Peyer's patch (tissue), 4 donors: ENCODE measurements around the gene KYNU. TPM values are rescaled to one million over a fixed set of nuclear protein-coding genes. Genes with fewer than 3 reads are reported as not detected.
"Not testable (repeated sequence)": the region's sequence is repeated elsewhere in the genome, so short reads cannot be mapped to it uniquely, and the experiment has no call there.

Source experiments
- DNase-seq, 3 donors: peaks; one replicate each; pipeline ENCODE4 v3.0.0-alpha.2; 2017 to 2019
- H3K27ac ChIP-seq, 4 donors: fragments of 200-600 bp; sonication (generic); one replicate each; pipeline ENCODE4 v1.5.1; 2016 to 2019
- H3K27me3 ChIP-seq, 2 donors: fragments of 200-600 bp; sonication (generic); one replicate each; pipeline ENCODE4 v1.5.1; 2019
- H3K36me3 ChIP-seq, 3 donors: fragments of 200-600 bp; sonication (generic); one replicate each; pipeline ENCODE4 v1.5.1; 2016 to 2019
- H3K4me1 ChIP-seq, 4 donors: fragments of 200-600 bp; sonication (generic); one replicate each; pipeline ENCODE4 v1.5.1; 2016 to 2019
- H3K4me3 ChIP-seq, 4 donors: fragments of 200-600 bp; sonication (generic); 1 replicate in 3 of 4; 2 replicates in 1 of 4; pipeline ENCODE4 v1.5.1; 2016 to 2019; ENCODE audit warnings: mild to moderate bottlenecking in 1 of 4
- H3K9me3 ChIP-seq, 4 donors: fragments of 200-600 bp; sonication (generic); one replicate each; pipeline ENCODE4 v1.5.1; 2016 to 2019; ENCODE audit warnings: mild to moderate bottlenecking in 1 of 4
- CTCF ChIP-seq, 6 experiments: fragments of 450-650 bp in 4 of 6; fragments of 200-600 bp in 2 of 6; sonication (generic) in 1 of 6; IDR thresholded peaks; one replicate each; pipeline ENCODE4 v1.5.1; 2017 to 2019; ENCODE audit warnings: antibody characterized with exemption in 6 of 6, mild to moderate bottlenecking in 3 of 6, moderate library complexity in 1 of 6
- POLR2A ChIP-seq, 2 donors: fragments of 450-650 bp; IDR thresholded peaks; one replicate each; pipeline ENCODE4 v1.5.1; 2017; ENCODE audit warnings: antibody characterized with exemption in 2 of 2, mild to moderate bottlenecking in 2 of 2, moderate library complexity in 2 of 2
- total RNA-seq, 4 donors: library from RNA; depleted of rRNA; stranded (reverse); fragments of >200 nt; gene quantifications; one replicate each; pipeline ENCODE4 v1.1.0, GENCODE V29; 2016

KYNU gene
- total RNA-seq, 4 donors from 2014 or later: 0.53 to 25.6 (median 2.5) TPM

DNA sequence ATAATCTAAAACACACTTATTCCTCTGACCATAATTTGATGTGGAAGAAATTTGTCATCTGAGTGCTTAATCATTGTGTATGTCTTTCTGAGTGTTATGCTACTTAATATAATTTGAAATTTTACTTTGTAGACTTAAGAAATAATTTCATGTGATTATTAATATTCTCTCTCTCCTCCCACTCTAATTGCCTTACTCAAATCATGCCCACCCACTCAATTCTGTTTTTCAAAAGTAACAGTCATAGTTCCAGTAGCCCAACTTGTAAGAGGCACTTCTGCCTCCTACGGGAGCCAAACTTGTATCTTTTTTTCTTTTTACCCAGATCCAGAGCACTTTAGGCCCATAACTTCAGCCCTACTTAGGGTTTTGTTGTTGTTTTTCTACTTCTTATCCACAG is 18.5 kb upstream of the KYNU start:
- Histone ChIP-seq H3K9me3 (no peaks in the 10 kb centered on the region), H3K27ac (no peak overlapping the region), H3K4me3 (no peak overlapping the region), H3K4me1 (no peaks in the 10 kb centered on the region), H3K36me3 (no peaks in the 10 kb centered on the region), H3K27me3 (no peaks in the 10 kb centered on the region)
- TF ChIP-seq POLR2A (IDR thresholded peaks at IDR 0.05): no peak
- DNase-seq: no peak

DNA sequence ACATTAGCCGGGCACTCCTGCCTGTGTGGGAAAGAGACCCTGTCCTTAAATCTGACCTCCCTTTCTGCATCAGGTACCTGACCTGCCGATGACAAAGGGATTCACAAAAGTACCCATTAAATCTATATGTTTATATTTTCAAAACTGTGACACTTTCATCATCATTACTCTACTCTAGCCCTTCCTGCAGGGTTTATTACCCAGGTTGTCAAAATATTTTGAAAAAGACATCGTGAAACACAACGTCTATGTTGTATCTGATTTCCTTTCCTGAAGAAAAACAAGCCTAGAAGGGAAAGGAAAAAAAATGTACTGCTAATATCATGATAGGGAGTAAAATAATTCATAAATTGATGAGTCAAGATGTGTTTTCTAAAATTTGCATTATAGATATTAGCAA is 15.2 kb upstream of the KYNU start:
- Histone ChIP-seq H3K27ac (no peak overlapping the region), H3K4me3 (no peak overlapping the region), H3K27me3 (no peaks in the 10 kb centered on the region), H3K9me3 (no peaks in the 10 kb centered on the region), H3K4me1 (no peaks in the 10 kb centered on the region), H3K36me3 (no peaks in the 10 kb centered on the region)
- no peak for TF ChIP-seq POLR2A (IDR thresholded peaks at IDR 0.05)
- TF ChIP-seq CTCF (IDR thresholded peaks at IDR 0.05): no peak
- DNase-seq: no peak

DNA sequence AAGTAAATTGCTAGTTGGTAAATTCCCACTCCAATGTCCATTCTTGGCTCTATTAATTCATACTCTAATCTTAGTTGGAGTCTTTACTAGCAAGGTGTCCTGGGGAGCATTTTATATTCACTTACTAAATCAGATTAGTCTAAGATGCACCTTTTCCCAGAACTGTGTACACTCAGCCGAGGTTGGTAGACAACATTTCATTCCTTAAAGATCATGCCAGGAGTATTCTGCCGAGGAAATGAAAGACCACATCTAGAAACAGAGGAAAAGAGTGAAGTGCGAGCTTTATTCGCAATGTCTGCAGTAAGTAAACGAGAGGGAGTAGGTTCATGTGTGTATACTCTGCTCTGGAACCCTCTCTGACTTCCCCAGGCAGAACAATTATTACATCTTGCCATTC is 14.6 kb upstream of the KYNU start:
- DNase-seq: no peak

DNA sequence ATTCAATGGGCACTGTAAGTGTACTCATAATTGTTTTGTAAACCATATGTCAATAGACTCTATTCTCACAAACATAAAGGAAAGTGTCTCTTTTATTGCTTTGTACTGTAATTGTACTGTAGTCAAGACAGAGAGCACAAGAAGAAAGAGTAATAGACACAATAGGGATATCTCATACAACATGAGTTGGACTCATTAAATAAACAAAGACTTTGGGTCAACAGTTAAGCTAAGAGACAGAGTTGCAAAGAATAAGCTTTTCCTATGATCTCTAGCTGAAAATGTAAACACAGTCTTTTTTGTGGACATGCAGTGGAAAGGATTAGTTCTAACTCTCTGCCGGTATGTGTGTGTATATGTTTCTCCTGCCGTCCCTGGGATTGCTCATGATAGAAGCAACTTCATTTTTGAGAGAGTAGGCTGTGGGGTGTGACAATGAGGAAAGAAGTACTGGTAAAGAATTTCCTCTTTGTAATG is 13.9 kb upstream of the KYNU start:
- Histone ChIP-seq H3K9me3 (no peaks in the 10 kb centered on the region), H3K27ac (no peak overlapping the region), H3K27me3 (no peaks in the 10 kb centered on the region), H3K36me3 (no peaks in the 10 kb centered on the region), H3K4me1 (peaks cover 0 to 4% (median 0%) of the 10 kb centered on the region in 4 donors), H3K4me3 (no peak overlapping the region)
- TF ChIP-seq POLR2A (IDR thresholded peaks at IDR 0.05): no peak
- no peak for TF ChIP-seq CTCF (IDR thresholded peaks at IDR 0.05)
- no peak for DNase-seq

More for the DNA sequence above, 14.6 kb upstream of the KYNU start:
- Histone ChIP-seq H3K4me3 (no peak overlapping the region), H3K27ac (no peak overlapping the region), H3K9me3 (no peaks in the 10 kb centered on the region), H3K27me3 (no peaks in the 10 kb centered on the region), H3K4me1 (no peaks in the 10 kb centered on the region), H3K36me3 (no peaks in the 10 kb centered on the region)
- TF ChIP-seq POLR2A (IDR thresholded peaks at IDR 0.05): no peak
- no peak for TF ChIP-seq CTCF (IDR thresholded peaks at IDR 0.05)

DNA sequence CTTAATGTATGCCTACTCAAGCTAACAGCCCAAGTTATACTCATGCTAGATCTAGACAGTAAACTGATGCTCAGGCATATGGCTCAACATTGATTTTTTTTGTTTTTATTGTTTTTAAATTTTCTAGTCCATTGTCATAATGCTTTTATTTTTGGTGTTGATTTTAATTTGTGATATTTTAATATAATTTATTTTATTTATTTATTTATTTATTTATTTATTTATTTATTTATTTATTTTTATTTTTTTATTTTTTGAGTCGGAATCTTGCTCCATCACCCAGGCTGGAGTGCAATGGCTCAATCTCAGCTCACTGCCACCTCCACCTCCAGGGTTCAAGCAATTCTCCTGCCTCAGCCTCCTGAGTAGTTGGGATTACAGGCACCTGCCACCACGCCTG is 12.9 kb upstream of the KYNU start:
- H3K4me3 ChIP-seq, H3K9me3 ChIP-seq, H3K36me3 ChIP-seq, H3K27ac ChIP-seq, H3K4me1 ChIP-seq, DNase-seq, H3K27me3 ChIP-seq: not testable (repeated sequence)

- Histone ChIP-seq H3K27me3 (no peaks in the 10 kb centered on the region), H3K4me1 (peaks cover 0 to 4% (median 0%) of the 10 kb centered on the region in 4 donors), H3K9me3 (no peaks in the 10 kb centered on the region), H3K27ac (peak overlapping the region in 2 of 4 donors; percentile 51 to 60), H3K36me3 (no peaks in the 10 kb centered on the region), H3K4me3 (no peak overlapping the region)
- no peak for DNase-seq
- TF ChIP-seq POLR2A (IDR thresholded peaks at IDR 0.05): no peak
- TF ChIP-seq CTCF (IDR thresholded peaks at IDR 0.05): no peak
These were observed 11.5 kb upstream of the KYNU start for GRCh38 chr2:142865924-142866323.

- H3K4me3 ChIP-seq: no peak overlapping the region
- H3K9me3 ChIP-seq: no peaks in the 10 kb centered on the region
- TF ChIP-seq POLR2A (IDR thresholded peaks at IDR 0.05): no peak
- no peak for TF ChIP-seq CTCF (IDR thresholded peaks at IDR 0.05)
- peak overlapping the region in 2 of 4 donors; percentile 51 to 60 for H3K27ac ChIP-seq
- peaks cover 0 to 4% (median 0%) of the 10 kb centered on the region in 4 donors for H3K4me1 ChIP-seq
- H3K36me3 ChIP-seq: no peaks in the 10 kb centered on the region
- H3K27me3 ChIP-seq: no peaks in the 10 kb centered on the region
- no peak for DNase-seq
These were observed 11.0 kb upstream of the KYNU start for GRCh38 chr2:142866426-142866825.
